HG02852 (cell line): ENCODE measurements around the gene VWA8.
"Not testable (repeated sequence)": the region's sequence is repeated elsewhere in the genome, so short reads cannot be mapped to it uniquely, and the experiment has no call there.

Experiments used
- ATAC-seq: cut with Tn5 transposase; IDR thresholded peaks from one replicate; pipeline ENCODE4 v1.9.1; 2021; ENCODE audit warnings: mild to moderate bottlenecking, moderate library complexity; ENCODE audit not compliant: unreplicated experiment

The VWA8 gene

DNA sequence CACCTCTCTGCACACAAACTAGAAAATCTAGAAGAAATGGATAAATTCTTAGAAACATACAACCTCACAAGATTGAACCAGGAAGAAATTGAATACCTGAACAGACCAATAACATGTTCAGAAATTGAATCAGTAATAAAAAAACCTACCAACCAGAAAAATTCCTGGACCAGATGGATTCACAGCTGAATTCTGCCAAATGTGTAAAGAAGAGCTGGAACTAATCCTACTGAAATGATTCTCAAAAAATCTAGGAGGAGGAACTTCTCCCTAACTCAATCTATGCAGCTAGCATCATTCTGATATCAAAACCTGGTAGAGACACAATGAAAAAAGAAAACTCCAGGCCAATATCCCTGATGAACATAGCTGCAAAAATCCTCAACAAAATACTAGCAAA, 336.9 kb downstream of the VWA8 start:
- no peak for ATAC-seq

DNA sequence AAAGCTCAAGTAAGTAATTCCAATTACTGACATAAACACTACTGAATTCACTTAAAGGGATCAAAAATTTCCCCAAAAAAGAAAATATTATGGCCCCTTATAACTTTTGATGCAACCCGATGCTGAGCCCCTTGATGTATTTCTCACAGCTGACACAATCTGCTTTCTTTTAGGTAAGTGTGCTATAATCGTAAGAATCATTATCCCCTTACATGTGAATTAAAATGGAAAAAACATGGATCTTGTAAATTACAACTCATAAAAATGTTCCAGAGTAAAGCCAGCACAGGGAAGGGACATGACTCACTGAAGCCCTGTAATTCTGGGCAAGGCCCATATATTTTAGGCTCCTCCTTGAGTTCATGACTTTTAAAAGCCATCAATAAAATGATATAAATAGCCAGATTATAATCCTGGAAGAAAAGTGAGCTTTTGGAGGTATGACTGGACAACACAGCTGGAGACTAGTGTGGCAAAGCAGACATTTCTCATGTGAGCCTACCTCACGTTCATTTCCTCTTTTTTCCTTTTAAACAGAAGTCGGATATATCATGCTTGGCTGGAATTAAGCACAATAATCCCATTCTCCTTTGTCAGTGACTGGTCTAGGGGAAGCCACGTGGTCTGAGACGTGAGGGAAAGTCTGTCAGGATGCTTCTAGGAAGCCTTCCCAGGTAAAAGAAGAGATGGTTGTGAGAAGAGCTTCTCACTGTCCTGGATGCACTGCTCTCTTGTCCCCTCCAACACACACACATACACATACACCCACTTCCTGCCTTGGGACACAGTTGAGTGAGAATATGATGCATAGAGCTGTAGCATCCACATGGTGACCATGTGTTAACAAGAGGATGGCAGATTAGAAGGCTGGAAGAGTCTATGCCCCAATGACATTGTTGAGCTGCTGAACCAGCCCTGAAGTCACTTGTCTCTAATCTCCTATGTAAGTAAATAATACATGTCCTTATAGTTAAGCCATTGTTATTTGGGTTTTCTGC, 338.2 kb downstream of the VWA8 start:
- no peak for ATAC-seq

DNA sequence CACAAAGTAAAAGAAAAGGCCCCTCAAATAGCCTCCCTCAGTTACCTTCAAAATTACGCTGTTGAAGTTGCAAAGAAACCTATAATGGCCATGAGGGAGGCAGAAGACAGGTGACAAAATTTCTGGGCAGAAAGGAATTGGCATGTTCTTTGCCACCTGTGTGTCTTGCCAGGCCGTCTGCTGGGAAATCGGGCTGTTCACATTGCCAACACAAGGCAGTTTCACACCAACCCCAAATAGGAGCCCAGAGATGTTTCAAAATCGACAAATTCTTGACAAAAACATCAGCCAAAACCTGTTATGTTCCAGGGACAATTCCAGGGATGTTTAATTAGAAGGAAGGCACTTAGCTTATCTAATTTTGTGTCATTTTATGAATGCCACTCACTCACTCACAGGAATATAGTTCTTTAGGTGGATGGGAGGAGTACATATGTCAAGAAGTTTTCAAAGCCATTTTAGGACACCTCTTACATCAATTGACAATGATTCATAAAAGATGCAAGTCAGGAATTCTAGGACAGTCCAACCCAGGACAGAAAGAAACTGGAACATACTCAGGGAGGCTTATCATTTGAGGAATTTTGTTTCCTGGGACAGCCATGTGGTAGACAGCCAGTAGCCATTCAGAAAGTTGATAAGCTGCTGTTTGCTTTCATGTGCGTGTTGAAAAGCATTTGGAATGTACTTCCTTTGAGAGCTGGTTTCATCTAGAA, 339.0 kb downstream of the VWA8 start:
- ATAC-seq = no peak

DNA sequence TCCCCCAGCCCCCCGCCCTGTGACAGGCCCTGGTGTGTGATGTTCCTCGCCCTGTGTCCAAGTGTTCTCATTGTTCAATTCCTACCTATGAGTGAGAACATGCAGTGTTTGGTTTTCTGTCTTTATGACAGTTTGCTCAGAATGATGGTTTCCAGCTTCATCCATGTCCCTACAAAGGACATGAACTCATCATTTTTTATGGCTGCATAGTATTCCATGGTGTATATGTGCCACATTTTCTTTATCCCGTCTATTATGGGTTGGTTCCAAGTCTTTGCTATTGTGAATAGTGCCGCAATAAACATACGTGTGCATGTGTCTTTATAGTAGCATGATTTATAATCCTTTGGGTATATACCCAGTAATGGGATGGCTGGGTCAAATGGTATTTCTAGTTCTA, 343.3 kb downstream of the VWA8 start:
- not testable (repeated sequence) for ATAC-seq

DNA sequence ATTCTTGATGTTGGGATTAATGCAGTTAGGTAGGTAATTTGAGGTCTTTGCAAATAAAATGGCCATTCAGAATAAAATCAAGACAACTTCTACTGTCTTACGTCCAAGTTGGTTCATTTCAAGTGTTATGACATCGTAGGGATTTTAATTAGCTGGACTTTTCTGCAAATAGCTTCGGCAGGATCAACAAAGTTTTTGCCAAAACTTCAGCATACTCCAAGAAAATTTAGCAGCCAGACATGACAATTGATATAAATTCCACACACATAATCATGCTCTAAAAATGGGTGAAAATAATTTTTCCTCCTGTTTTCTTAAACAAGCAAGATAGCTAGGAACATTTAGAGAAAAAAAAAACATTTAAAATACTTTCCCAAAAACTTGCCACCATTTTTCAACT, 344.8 kb downstream of the VWA8 start:
- no peak for ATAC-seq

DNA sequence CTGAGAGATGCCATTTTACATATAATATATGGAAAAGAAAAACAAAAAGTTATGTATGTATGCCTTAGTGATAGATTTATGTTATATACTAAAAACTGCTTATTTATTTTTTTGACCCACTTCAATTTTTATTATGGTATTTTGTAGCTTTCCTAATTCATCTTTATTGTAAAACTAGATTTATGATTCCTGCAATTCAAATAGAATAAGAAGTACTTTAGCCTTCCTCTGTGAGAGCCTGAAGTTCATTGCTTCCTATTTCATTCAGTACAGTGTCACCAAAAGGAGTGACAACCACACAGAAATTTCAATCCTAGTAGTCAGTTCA, 345.4 kb downstream of the VWA8 start:
- ATAC-seq = no peak

DNA sequence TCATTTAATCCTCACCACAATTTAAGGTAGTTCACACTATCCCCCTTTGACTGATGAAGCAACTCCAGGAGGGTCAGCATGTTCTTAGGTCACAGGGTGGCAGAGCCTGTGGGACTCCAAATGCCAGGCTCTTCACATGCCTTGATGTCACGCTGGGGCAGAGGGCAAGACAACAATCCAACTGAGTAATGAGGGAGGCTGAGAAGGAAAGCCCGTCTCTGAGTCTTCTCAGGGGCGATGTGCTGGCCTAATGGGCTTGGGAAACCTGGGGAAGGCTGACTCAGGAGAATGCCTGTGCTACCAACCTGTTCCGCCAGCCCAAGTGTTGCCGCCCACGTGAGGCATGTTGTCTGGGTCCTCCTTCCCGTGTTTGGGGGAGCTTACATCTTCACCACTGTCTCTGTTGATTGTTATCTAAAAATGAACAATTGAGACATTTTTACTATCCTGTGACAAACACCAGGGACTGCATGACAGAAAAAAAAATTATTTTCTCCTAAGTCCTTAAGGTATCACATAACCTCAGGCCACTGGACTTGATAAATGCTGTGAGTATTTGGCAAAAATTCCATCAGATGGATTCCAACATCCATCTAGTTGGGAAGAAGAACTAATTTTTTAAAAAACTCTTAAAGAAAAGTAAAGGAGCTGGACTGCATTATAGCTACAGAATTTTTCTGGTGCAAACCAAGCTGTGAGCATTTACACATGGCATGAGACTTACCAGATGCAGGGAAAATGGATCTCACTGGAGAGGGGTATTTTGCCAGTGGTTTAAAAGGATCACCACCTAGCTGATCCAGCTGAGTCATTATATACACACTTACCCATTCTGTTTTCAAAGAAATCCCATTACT, 346.0 kb downstream of the VWA8 start:
- no peak for ATAC-seq

DNA sequence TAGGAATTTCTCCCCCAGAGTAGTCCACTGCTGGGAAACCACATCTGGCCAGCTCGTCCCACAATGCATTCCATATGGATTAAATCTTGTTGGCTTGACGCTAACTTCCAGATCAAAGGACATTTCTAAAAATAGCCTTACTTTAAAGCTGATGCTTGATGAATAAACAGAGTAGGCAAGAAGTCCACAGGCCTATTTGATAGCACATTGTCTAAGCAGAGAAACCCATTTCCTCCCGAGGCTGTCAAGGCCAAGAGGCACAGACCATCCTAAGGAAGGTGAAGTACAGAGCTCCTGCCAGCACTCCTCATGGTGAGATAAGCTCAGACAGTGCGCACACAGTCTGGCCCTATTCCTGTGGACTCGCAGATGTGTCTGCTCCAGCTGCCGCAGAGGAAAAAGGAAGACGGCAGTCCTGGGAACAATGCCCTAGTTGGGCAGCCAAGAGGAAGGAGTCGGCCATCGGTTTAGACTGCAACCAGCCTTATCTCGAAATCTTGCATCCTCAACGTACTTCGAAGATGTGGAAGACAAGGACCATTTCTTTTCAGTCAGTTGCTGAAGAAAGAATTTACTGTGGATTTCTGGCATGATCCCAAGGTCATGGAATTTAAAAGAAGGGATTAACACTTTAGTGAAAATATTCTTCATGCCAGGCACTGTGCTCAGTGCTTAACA, 346.8 kb downstream of the VWA8 start:
- no peak for ATAC-seq

DNA sequence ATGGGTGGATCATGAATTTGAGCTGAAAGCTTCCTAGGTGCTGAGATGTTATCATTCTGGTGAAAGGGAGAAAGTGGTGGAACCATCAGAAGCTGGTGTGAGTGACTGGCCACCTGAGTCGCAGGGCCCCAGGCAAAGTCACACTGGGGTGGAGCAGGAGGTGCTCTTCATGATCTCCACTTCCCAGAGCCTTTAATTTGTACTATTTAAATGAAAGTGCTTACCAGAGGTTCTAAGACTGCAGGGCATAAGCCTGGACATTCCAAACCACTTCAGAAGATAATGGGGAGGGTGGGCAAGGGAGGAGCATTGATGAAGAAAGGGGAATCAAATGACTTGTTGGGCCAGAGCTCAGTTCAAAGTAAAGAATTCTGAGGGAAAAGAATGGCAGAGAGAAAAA, 347.4 kb downstream of the VWA8 start:
- ATAC-seq = no peak

DNA sequence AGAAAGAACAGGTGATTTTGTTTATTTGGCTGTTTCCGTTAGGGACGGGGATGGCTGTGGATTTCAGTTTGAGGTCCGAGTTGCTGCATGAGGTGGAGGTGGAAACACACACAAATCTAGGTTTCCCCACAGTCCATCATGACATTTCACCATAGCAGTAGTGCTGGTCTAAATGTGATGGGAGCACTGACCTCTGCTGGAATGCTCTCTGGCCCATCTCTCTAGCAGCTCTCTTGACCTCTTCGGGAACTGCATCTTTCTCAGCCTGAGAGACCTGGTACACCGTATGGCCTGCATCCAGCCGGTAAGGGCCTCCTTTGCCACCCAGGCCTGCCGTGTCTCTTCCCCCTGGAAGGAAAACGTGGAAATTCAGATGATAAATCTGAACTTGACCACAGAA, 349.5 kb downstream of the VWA8 start:
- no peak for ATAC-seq

DNA sequence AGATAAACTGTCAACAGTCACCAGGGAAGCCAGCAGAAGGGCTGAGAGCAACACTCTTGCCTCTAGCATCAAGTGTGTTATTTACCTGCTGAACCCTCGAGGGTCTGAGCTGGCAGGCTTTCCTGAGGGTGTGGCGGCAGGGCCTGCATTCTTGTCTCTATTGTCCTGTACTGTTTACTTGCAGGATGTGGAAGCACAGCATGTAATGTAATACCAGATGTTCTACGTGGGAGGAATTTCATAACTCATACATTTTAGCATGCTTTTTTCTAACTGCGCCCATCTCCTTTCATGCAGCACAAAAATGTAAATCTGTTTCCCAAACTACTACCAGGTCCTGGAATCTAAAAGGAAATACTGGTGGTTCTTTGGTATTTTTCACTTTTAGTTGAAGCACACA, 350.5 kb downstream of the VWA8 start:
- no peak for ATAC-seq

DNA sequence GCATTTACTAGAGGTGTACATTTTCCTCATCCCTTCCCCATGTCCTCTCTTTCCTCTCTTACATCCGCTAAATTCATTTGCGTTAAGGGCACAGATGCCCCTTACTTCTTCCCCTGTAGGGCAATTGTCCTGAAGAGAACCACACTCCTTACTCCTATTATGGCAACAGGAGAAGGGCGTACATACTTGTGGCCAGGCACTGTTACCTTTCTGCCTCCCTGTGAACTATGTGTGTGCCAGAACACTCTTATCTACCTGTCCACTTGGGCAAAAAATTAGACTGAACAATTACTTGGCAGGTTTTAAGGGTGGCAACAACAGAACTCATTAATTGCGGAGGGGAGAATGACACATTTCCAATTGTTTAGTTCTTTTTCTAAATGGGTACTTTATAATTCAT, 351.1 kb downstream of the VWA8 start:
- ATAC-seq = no peak

DNA sequence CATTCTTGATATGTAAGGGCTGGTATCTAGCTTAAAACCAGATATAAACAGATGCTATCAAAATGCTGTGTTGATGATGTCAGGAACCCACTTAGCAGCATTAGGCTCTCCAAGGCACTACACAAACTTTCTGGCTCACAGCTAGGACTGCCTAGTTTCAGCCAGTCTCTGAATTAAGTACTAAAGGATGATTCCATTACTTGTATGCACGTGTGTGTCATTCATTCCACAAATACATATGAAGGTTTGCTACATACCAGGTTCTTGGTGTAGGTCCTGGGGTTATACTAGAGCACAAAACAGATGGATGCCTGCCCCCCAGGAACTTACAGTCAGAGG, 352.1 kb downstream of the VWA8 start:
- no peak for ATAC-seq

DNA sequence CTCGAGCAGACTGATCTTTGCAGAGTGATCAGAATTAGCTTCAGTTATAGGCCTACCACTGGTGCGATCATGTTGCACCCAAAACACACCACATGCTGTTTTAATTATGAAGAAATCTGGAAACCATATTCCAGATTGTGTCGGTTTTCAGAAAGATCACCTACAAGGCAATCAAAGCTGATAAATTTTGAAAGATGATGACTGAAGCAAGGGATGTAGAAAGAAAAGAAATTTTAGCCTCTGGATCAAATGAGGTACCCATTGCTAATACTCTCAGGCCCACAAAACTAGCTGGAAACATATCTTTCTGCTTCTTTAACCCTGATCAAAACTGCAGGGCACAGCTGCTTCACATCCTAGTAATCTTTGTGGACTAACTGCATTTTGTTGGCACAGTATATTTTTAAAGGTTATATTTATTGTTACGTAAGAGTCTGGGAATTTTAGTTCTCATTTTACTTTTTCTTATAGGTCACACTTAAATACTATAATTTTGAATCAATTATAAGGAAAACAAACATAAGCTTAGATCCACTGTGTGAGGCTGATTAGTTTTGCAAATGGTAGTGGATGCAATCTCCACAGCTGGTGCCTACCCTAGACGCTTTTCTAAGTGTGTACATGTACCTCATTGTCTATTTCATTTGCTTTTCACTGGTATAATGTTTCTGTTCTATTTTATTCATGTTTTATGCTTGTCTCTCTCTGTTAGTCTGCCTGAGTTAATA, 352.6 kb downstream of the VWA8 start:
- no peak for ATAC-seq

DNA sequence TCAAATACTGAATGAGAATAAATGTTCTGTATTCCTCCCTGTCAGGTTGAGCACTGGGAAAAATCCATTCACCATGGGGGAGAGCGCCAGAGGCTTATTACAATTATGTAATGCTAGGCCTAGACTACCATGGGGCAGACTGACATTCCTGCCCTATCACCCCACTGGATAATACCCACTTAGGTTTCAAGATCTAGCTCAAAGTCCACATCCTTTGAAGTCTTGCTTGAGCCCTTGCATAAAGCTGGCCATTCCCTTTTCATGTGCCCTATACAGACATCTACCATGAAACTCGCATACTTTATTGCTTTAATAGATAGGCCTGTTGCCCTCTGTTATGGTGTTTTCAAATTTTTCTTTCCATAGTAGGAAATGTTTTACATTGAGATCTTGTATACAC, 354.3 kb downstream of the VWA8 start:
- ATAC-seq = no peak

DNA sequence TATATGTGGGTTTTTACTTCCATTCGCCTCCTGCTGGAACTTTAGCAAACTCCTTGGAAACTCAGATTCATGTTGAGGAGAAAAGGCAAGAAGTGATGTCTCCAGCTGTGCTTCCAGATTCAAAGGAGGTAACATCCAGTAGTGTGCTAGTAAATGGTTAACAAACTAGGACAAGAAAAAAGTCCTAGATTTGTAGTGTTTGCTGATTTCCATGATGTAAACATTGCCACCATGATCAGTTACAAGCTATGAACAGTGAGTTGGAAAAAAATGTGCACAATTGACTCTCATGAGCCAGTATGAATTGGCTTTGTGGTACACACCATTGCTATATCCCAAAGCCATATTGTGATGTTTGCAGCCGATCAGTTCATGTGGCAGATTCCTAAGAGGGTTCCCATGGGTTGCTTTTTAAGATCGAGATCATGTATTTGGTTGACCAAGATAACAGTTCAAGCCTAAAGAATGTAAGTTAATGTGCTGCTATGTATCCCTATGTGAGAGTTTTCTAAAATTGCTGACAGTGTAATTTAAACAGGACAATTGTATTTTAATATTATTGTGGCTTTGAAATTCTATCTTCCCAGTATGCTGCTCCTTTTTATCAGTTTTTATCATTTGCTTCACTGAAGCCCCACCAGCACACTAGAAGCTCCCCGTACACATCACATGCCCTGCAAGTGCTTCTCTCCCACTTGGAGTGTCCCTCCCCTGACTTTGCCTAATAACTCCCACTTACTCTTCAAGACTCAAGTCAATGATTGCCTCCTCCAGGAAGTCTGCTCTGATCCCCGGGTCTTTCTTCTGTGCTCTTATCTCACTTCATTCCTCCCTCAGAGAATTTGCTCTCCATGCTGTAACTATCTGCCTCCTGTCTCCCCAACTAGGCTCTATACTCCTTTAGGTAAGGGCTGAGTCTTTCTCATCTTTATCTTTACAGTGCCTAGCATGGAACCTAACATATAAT, 355.3 kb downstream of the VWA8 start:
- no peak for ATAC-seq

DNA sequence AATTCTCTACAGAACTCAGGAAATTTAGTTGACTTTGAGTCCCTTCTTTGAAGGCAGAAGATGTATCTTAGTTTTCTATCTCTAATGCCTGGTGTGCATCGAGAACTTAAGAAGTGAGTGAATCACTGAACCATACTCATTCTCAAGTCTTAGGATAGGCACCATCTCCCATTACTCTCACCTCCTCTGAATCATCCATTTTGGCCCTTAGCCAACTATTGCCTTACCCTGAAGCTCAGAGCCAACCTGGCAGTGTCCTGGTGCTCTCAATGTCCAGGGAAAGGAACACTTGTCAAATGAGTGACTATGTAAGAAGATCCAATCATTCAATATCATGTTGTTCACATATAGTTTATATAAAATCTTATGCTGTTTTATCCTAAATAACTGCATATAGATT, 357.0 kb downstream of the VWA8 start:
- ATAC-seq = no peak

DNA sequence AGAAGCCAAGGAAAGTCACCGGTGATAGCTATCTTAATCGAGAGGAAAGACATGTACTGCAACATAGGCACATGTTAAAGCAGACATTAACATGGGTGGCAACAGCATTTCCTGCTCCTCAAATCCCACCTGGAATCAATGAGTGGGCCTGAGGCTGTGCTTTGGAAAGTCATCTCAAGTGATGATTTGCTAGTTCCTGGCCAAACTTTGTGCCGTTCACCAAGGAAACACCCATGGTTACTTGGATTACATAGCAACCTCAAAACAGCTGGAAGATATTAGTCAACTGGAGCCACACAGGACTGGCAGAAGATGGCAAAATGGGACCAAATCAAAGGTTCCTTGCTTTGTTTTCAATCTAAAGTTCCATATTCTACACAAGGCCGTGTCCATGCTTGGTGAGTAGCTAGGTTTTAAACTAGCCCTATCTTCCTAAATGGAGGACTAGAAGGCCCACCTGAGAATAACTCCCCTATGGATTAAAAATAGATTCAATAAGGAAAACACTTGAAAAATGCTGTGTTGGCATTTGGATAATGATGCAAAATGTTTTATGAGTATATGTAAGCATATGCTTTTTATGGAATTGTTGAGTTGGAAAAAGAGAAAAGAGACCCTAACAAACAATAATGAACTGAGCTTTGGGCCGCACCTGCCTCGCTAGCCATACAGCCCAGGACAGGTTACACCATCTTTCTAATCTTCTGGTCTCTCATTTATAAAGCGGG, 359.0 kb downstream of the VWA8 start:
- ATAC-seq = no peak
